Psoas muscle (tissue), 8 donors: ENCODE results near the gene MYO1H. TPM values are rescaled to one million over a fixed set of nuclear protein-coding genes. Genes with fewer than 3 reads are reported as not detected.

ENCODE experiments used
- ATAC-seq, 4 donors: fragments of 200-7000 bp; cut with Tn5 transposase; one replicate each; pipeline ENCODE4 v1.9.1; 2020; ENCODE audit warnings: moderate library complexity in 3 of 4, mild to moderate bottlenecking in 2 of 4
- DNase-seq, 2 donors: peaks; one replicate each; pipeline ENCODE4 v3.0.0-alpha.2; 2020
- H3K27ac ChIP-seq: fragments of 200-600 bp; one replicate; pipeline ENCODE4 v1.8.0; 2022
- H3K27me3 ChIP-seq, 3 donors: fragments of 200-600 bp in 1 of 3; one replicate each; pipeline versions ENCODE4 v1.6.1 to v1.8.0; 2013 to 2022; ENCODE audit warnings: low read length in 2 of 3, mild to moderate bottlenecking in 2 of 3, moderate library complexity in 1 of 3; ENCODE audit not compliant: insufficient read depth in 3 of 3
- H3K36me3 ChIP-seq, 2 donors: fragments of 200-600 bp in 1 of 2; one replicate each; pipeline versions ENCODE4 v1.6.1 to v1.8.0; 2013 to 2022; ENCODE audit warnings: low read depth in 1 of 2, mild to moderate bottlenecking in 1 of 2, moderate library complexity in 1 of 2; ENCODE audit not compliant: insufficient read depth in 1 of 2
- H3K4me1 ChIP-seq: fragments of 200-600 bp; one replicate; pipeline ENCODE4 v1.8.0; 2022
- H3K4me3 ChIP-seq: fragments of 200-600 bp; one replicate; pipeline ENCODE4 v1.8.0; 2022; ENCODE audit warnings: mild to moderate bottlenecking
- H3K9me3 ChIP-seq: fragments of 200-600 bp; one replicate; pipeline ENCODE4 v1.8.0; 2022
- CTCF ChIP-seq: fragments of 200-600 bp; IDR thresholded peaks from one replicate; pipeline ENCODE4 v1.8.0; 2022; ENCODE audit warnings: antibody characterized with exemption
- WGBS, 3 donors: extraction: QIAGEN DNeasy Blood & Tissue Kit; methylation state at CpG; one replicate each; pipeline versions ENCODE4 v1.1.6 to v1.1.7; 2013; 5-methylcytosine and 5-hydroxymethylcytosine counted together
- intact Hi-C, 2 donors: fragments of 100-400 bp; cut with DNase I; formaldehyde crosslinking; loops; one replicate each; pipeline versions ENCODE4 v1.11.0 to v1.14.2; 2022
- polyA plus RNA-seq, 3 donors: library from polyadenylated mRNA; stranded (reverse); fragments of 200-250 nt; gene quantifications; one replicate each; pipeline ENCODE4 v1.2.3, GENCODE V29; 2013
- total RNA-seq, 4 donors: library from RNA; stranded (reverse); fragmentation: NEBNext Ultra II Directional in 2 of 4; extraction: Animal tissue kit (Norgen Biotek cat#: 25700) in 2 of 4; gene quantifications; one replicate each; pipeline versions ENCODE4 v1.2.1 to v1.2.4, GENCODE V29; 2021 to 2023
- donor health status: healthy with polysubstance abuse.
- donor health status: DM: no; HTN: no; CAD: no; lungs with moderate emphysema.
- donor health status: Bipolar disorder and iron deficiency.
- donor health status: healthy.
- donor health status: DM: yes; HTN: yes; CAD: no.
- donor health status: DM: no; HTN: no; CAD: no.
- donor health status: DM: no; HTN: no; CAD: no.
- donor health status: DM: yes; HTN: yes; CAD: no.

MYO1H gene
- total and polyA plus RNA-seq, 7 donors, result 0.10 TPM; not detected in 6

- peaks cover 15 to 99% of the 10 kb centered on the region in 2 donors for H3K36me3 ChIP-seq
- H3K27ac ChIP-seq, result no peak overlapping the region
- no peak for TF ChIP-seq CTCF
- ATAC-seq (no peak), DNase-seq (no peak)
- intact Hi-C loops, result loop anchor here in 1 of 2 donors (10.0 kb wide), 1 partner anchor 258 kb away; no protein-coding TSS in a partner anchor
- H3K4me1 ChIP-seq, result peaks cover 17% of the 10 kb centered on the region
- H3K9me3 ChIP-seq, result no peaks in the 10 kb centered on the region
- H3K27me3 ChIP-seq, result no peaks in the 10 kb centered on the region
- no peak overlapping the region for H3K4me3 ChIP-seq
- WGBS, 3 donors, result 80 to 92% (median 90%) methylated on average over 5 of the region's 5 CpGs
Observed at GRCh38 chr12:109492371-109492770, 144.7 kb downstream of the MYO1H start.

- peaks cover 17% of the 10 kb centered on the region for H3K4me1 ChIP-seq
- no peaks in the 10 kb centered on the region for H3K9me3 ChIP-seq
- H3K27me3 ChIP-seq, result no peaks in the 10 kb centered on the region
- no peak overlapping the region for H3K27ac ChIP-seq
- no peak overlapping the region for H3K4me3 ChIP-seq
- ATAC-seq (no peak), DNase-seq (no peak)
- peaks cover 10 to 99% of the 10 kb centered on the region in 2 donors for H3K36me3 ChIP-seq
- intact Hi-C loops, result loop anchor here in 1 of 2 donors (10.0 kb wide), 1 partner anchor 258 kb away; no protein-coding TSS in a partner anchor
- TF ChIP-seq CTCF, result no peak
Observed at GRCh38 chr12:109493090-109493489, 145.4 kb downstream of the MYO1H start.

- no peak for TF ChIP-seq CTCF
- intact Hi-C loops, result loop anchor here in 1 of 2 donors (10.0 kb wide), 1 partner anchor 259 kb away; no protein-coding TSS in a partner anchor
- H3K36me3 ChIP-seq, result peaks cover 10 to 99% of the 10 kb centered on the region in 2 donors
- peaks cover 17% of the 10 kb centered on the region for H3K4me1 ChIP-seq
- WGBS, 3 donors, result 97 to 100% (median 100%) methylated on average over 1 of the region's 1 CpG
- no peak overlapping the region for H3K4me3 ChIP-seq
- ATAC-seq (no peak), DNase-seq (no peak)
- H3K27me3 ChIP-seq, result no peaks in the 10 kb centered on the region
- no peaks in the 10 kb centered on the region for H3K9me3 ChIP-seq
- no peak overlapping the region for H3K27ac ChIP-seq
Observed at GRCh38 chr12:109493938-109494337, 146.2 kb downstream of the MYO1H start.

- no peak for ATAC-seq
- intact Hi-C loops, result loop anchor here in 1 of 2 donors (10.0 kb wide), 1 partner anchor 260 kb away; no protein-coding TSS in a partner anchor
- 96 to 98% (median 96%) methylated on average over 7 of the region's 7 CpGs for WGBS, 3 donors
Observed at GRCh38 chr12:109494348-109494881, 146.7 kb downstream of the MYO1H start.

More at GRCh38 chr12:109494348-109494881, 146.7 kb downstream of the MYO1H start:
- H3K9me3 ChIP-seq, result no peaks in the 10 kb centered on the region
- no peak overlapping the region for H3K4me3 ChIP-seq
- no peak for TF ChIP-seq CTCF
- no peak overlapping the region for H3K27ac ChIP-seq
- H3K27me3 ChIP-seq, result no peaks in the 10 kb centered on the region
- peaks cover 13% of the 10 kb centered on the region for H3K4me1 ChIP-seq
- H3K36me3 ChIP-seq, result peaks cover 10 to 99% of the 10 kb centered on the region in 2 donors
- no peak for DNase-seq
